Endothelial cell of umbilical vein (primary cell): Measurements from ENCODE around the gene CCSER1. TPM values are rescaled to one million over a fixed set of nuclear protein-coding genes. Genes with fewer than 3 reads are reported as not detected.

Experiments
- BruUV-seq: library from RNA; stranded (reverse); fragments of 400-500 nt; replicated peaks from 2 replicates; lab custom pipeline; 2021; lab: Mats Ljungman, UMichigan
- CTCF ChIA-PET: fragments of 300-600, 350-600 bp; sonication (Branson Sonifier 250); formaldehyde crosslinking; loops from one replicate; lab custom pipeline; 2021; ENCODE audit warnings: antibody characterized with exemption, inconsistent platforms; lab: Charles Lee
- POLR2A ChIA-PET: fragments of 300-600, 350-600 bp; sonication (Branson Sonifier 250); formaldehyde crosslinking; loops from one replicate; lab custom pipeline; 2021; ENCODE audit warnings: antibody characterized with exemption, inconsistent platforms; lab: Charles Lee
- DNase-seq: peaks from one replicate; pipeline ENCODE4 v3.0.0-alpha.2; 2011; ENCODE audit warnings: low read depth, low spot score
- FAIRE-seq: peaks from 2 replicates; lab custom pipeline; 2011; peaks lifted over from hg19 to GRCh38; lab: Jason Lieb, UNC
- H2AFZ ChIP-seq: 2 replicates; pipeline ENCODE4 v1.6.0; 2012; ENCODE audit warnings: low read depth, low read length, control low read depth, inconsistent platforms
- H3K27ac ChIP-seq: 2 replicates; pipeline ENCODE4 v1.5.1; 2011; ENCODE audit warnings: low read depth, mild to moderate bottlenecking, control low read depth, low read length, moderate library complexity; ENCODE audit not compliant: insufficient read depth
- H3K27me3 ChIP-seq, 2 experiments: 2 replicates each; pipeline versions ENCODE4 v1.6.0 to v1.6.1; 2011; ENCODE audit warnings: low read length in 2 of 2, mixed read lengths in 1 of 2; ENCODE audit not compliant: control insufficient read depth in 2 of 2, insufficient read depth in 2 of 2
- H3K36me3 ChIP-seq, 2 experiments: 2 replicates in 1 of 2; 3 replicates in 1 of 2; pipeline ENCODE4 v1.5.1; 2011; ENCODE audit warnings: low read length in 2 of 2, mild to moderate bottlenecking in 1 of 2, moderate library complexity in 1 of 2; ENCODE audit not compliant: control insufficient read depth in 2 of 2, insufficient read depth in 2 of 2; ENCODE audit errors: extremely low read depth in 1 of 2
- H3K4me1 ChIP-seq: 3 replicates; pipeline ENCODE4 v1.5.1; 2011; ENCODE audit warnings: mild to moderate bottlenecking, low read length; ENCODE audit not compliant: control insufficient read depth, insufficient read depth; ENCODE audit errors: extremely low read depth
- H3K4me2 ChIP-seq: 2 replicates; pipeline ENCODE4 v1.6.1; 2011; ENCODE audit warnings: low read length, control low read depth, mixed read lengths; ENCODE audit not compliant: insufficient read depth
- H3K4me3 ChIP-seq, 3 experiments: fragments of 200-600 bp in 1 of 3; sonication (generic), shearing (Covaris generic) in 1 of 3; replicated peaks in 1 of 3; 2 replicates each; pipeline ENCODE4 v1.5.1; 2011 to 2016; ENCODE audit warnings: control low read depth in 3 of 3, low read length in 3 of 3, mild to moderate bottlenecking in 2 of 3, inconsistent platforms in 1 of 3, low read depth in 1 of 3, moderate library complexity in 1 of 3; ENCODE audit not compliant: insufficient read depth in 1 of 3
- H3K79me2 ChIP-seq: 2 replicates; pipeline ENCODE4 v1.6.0; 2012; ENCODE audit warnings: low read length, inconsistent platforms; ENCODE audit not compliant: control insufficient read depth, insufficient read depth
- H3K9ac ChIP-seq: replicated peaks from 2 replicates; pipeline ENCODE3; 2011; ENCODE audit warnings: low read length, control low read depth; ENCODE audit not compliant: insufficient read depth; ENCODE audit errors: extremely low read depth
- H3K9me1 ChIP-seq: replicated peaks from 3 replicates; pipeline ENCODE4 v1.6.0; 2011; ENCODE audit warnings: mild to moderate bottlenecking, low read length; ENCODE audit not compliant: control insufficient read depth, insufficient read depth; ENCODE audit errors: extremely low read depth
- H3K9me3 ChIP-seq: replicated peaks from 2 replicates; pipeline ENCODE4 v1.5.1; 2012; ENCODE audit warnings: low read length, inconsistent platforms; ENCODE audit not compliant: control insufficient read depth, insufficient read depth
- H4K20me1 ChIP-seq: replicated peaks from 2 replicates; pipeline ENCODE3; 2011; ENCODE audit warnings: mild to moderate bottlenecking, low read length; ENCODE audit not compliant: control insufficient read depth, insufficient read depth; ENCODE audit errors: extremely low read depth
- CTCF ChIP-seq, 2 donors: IDR thresholded peaks; 1 replicate in 1 of 2; 2 replicates in 1 of 2; pipeline ENCODE4 v1.5.1; 2011; ENCODE audit warnings: low read length in 2 of 2, mild to moderate bottlenecking in 2 of 2, moderate library complexity in 2 of 2, control low read depth in 1 of 2, inconsistent platforms in 1 of 2, low read depth in 1 of 2; ENCODE audit not compliant: insufficient read depth in 1 of 2; ENCODE audit errors: extremely low read depth in 1 of 2
- EZH2 ChIP-seq: IDR thresholded peaks from 2 replicates; pipeline ENCODE4 v1.6.1; 2012; ENCODE audit warnings: borderline replicate concordance, low read depth, mild to moderate bottlenecking, moderate library complexity, low read length, inconsistent platforms; ENCODE audit not compliant: severe bottlenecking
- FOS ChIP-seq: IDR thresholded peaks from 2 replicates; pipeline ENCODE4 v1.6.1; 2011; ENCODE audit warnings: mild to moderate bottlenecking, low read length, moderate library complexity, borderline replicate concordance; ENCODE audit not compliant: insufficient read depth
- GATA2 ChIP-seq: IDR thresholded peaks from 2 replicates; pipeline ENCODE4 v1.7.0; 2011; ENCODE audit warnings: low read depth, mild to moderate bottlenecking, moderate library complexity, mixed read lengths, low read length; ENCODE audit not compliant: insufficient read length, insufficient read depth
- JUN ChIP-seq: IDR thresholded peaks from 2 replicates; pipeline ENCODE4 v1.6.1; 2011; ENCODE audit warnings: borderline replicate concordance, low read depth; ENCODE audit not compliant: insufficient read length, insufficient read depth
- MAX ChIP-seq: IDR thresholded peaks from 2 replicates; pipeline ENCODE4 v1.6.1; 2011; ENCODE audit not compliant: insufficient read depth, insufficient read length
- MYC ChIP-seq: IDR thresholded peaks from one replicate; pipeline ENCODE4 v1.6.1; 2011; ENCODE audit warnings: mild to moderate bottlenecking, low read depth, low read length
- POLR2A ChIP-seq: IDR thresholded peaks from 2 replicates; pipeline ENCODE4 v1.6.1; 2012; ENCODE audit warnings: low read depth, mild to moderate bottlenecking, control low read depth, low read length
- POLR2AphosphoS5 ChIP-seq: IDR thresholded peaks from 2 replicates; pipeline ENCODE4 v1.6.1; 2012; ENCODE audit warnings: low read depth, mild to moderate bottlenecking, control low read depth, low read length, moderate library complexity; ENCODE audit not compliant: insufficient read depth
- dilution Hi-C: fragments of 300-500 bp; cut with MboI; formaldehyde crosslinking; loops from one replicate; pipeline ENCODE4 v1.15.0; 2019; ENCODE audit warnings: low sequenced_read_pairs; ENCODE audit not compliant: extremely low pct_ligation_motif_present
- intact Hi-C: fragments of 100-400 bp; cut with micrococcal nuclease; formaldehyde crosslinking; loops from one replicate; pipeline ENCODE4 v1.10.0; 2022
- polyA plus RNA-seq, 4 experiments: library from polyadenylated mRNA; depleted of rRNA in 3 of 4; stranded (reverse) in 3 of 4; unstranded in 1 of 4; fragments of >200 nt; gene quantifications; 2 replicates each; pipeline versions ENCODE4 v1.2.1 to v1.2.3, GENCODE V29; 2011 to 2012; ENCODE audit warnings: missing spikeins in 1 of 4
- total RNA-seq: library from RNA; stranded (reverse); gene quantifications from 2 replicates; pipeline ENCODE4 v1.2.3, GENCODE V29; 2021

Gene CCSER1
- total and polyA plus RNA-seq, 2 donors (not counting 3 experiments of a cell fraction or from before 2014, with no cell fraction given): 0.11 to 1.8 TPM

- Histone ChIP-seq H3K4me1 (no peaks in the 10 kb centered on the region), H3K4me2 (no peak overlapping the region), H3K27ac (no peak overlapping the region), H4K20me1 (no peaks in the 10 kb centered on the region), H3K9me3 (no peaks in the 10 kb centered on the region), H3K27me3 (no peaks in the 10 kb centered on the region), H3K9ac (no peak overlapping the region), H3K4me3 (no peak overlapping the region), H3K9me1 (no peaks in the 10 kb centered on the region), H3K79me2 (no peaks in the 10 kb centered on the region), H2AFZ (no peak overlapping the region), H3K36me3 (no peaks in the 10 kb centered on the region)
- no TSS peak for BruUV-seq
- ChIA-PET POLR2A (interaction anchor here (1.1 kb wide), 1 partner anchor 21 kb away, joined by 4 read pairs; the partner anchor contains the start of gene CCSER1), CTCF (no interaction called here)
- intact Hi-C loops: loop anchor here (2.0 kb wide), 1 partner anchor 16 kb away; no protein-coding TSS in a partner anchor
- DNase-seq: no peak
- no peak for FAIRE-seq
- TF ChIP-seq POLR2AphosphoS5 (no peak), FOS (no peak), EZH2 (no peak), MAX (no peak), POLR2A (no peak), CTCF (IDR thresholded peaks at IDR 0.05; ENCODE audit: extremely low read depth in 1 of 2, insufficient read depth in 1 of 2, low read depth in 1 of 2, low read length in 2 of 2) (no peak), GATA2 (no peak), MYC (no peak), JUN (no peak)
- dilution Hi-C loops: no loop called here
Measured at GRCh38 chr4:90148574-90149148, 21.5 kb downstream of the CCSER1 start.
